Body of pancreas (tissue), 4 donors: ENCODE measurements around the gene TSPEAR. TPM values are rescaled to one million over a fixed set of nuclear protein-coding genes. Genes with fewer than 3 reads are reported as not detected.

ENCODE experiments used
- ATAC-seq: fragments of 150-250 bp; one replicate; pipeline ENCODE4 v1.9.1; 2016
- DNase-seq, 4 donors: peaks; one replicate each; pipeline ENCODE4 v3.0.0-alpha.2; 2019
- H3K27ac ChIP-seq, 4 donors: fragments of 200-600 bp; sonication (generic); 1 replicate in 3 of 4; 2 replicates in 1 of 4; pipeline versions ENCODE4 v1.5.1 to v1.6.1; 2016 to 2019; ENCODE audit warnings: mild to moderate bottlenecking in 1 of 4, mixed read lengths in 1 of 4, moderate library complexity in 1 of 4
- H3K27me3 ChIP-seq, 2 donors: fragments of 200-600 bp; sonication (generic); one replicate each; pipeline ENCODE4 v1.6.0; 2016; ENCODE audit warnings: mild to moderate bottlenecking in 1 of 2
- H3K36me3 ChIP-seq, 2 donors: fragments of 200-600 bp; sonication (generic); replicated peaks in 1 of 2; 2 replicates each; pipeline ENCODE4 v1.5.1; 2016; ENCODE audit warnings: low read depth in 2 of 2; ENCODE audit not compliant: insufficient read depth in 1 of 2
- H3K4me1 ChIP-seq: fragments of 200-600 bp; sonication (generic); one replicate; pipeline ENCODE4 v1.6.0; 2016
- H3K4me3 ChIP-seq, 2 donors: fragments of 200-600 bp; sonication (generic); 1 replicate in 1 of 2; 2 replicates in 1 of 2; pipeline ENCODE4 v1.5.1; 2016 to 2019
- H3K9me3 ChIP-seq, 3 donors: fragments of 200-600 bp; sonication (generic); 1 replicate in 2 of 3; 2 replicates in 1 of 3; pipeline ENCODE4 v1.5.1; 2016
- CTCF ChIP-seq, 7 experiments: fragments of 450-650 bp in 4 of 7; fragments of 200-600 bp in 3 of 7; sonication (generic) in 3 of 7; IDR thresholded peaks; one replicate each; pipeline ENCODE4 v1.5.1; 2016 to 2019; ENCODE audit warnings: antibody characterized with exemption in 7 of 7
- POLR2A ChIP-seq, 3 donors: fragments of 450-650 bp; IDR thresholded peaks; one replicate each; pipeline ENCODE4 v1.6.1; 2016; ENCODE audit warnings: antibody characterized with exemption in 3 of 3, mild to moderate bottlenecking in 2 of 3
- WGBS, 2 donors: methylation state at CpG; one replicate each; pipeline ENCODE4 v1.1.5; 2017; 5-methylcytosine and 5-hydroxymethylcytosine counted together
- intact Hi-C: fragments of 100-400 bp; cut with DNase I; formaldehyde crosslinking; loops from one replicate; pipeline ENCODE4 v1.15.1; 2023
- total RNA-seq, 2 donors: library from RNA; depleted of rRNA; stranded (reverse); fragments of >200 nt; gene quantifications; one replicate each; pipeline ENCODE4 v1.1.0, GENCODE V29; 2016

TSPEAR gene
- total RNA-seq, 2 donors from 2014 or later, result 0.52 TPM; not detected in 1

- 53 to 63% methylated on average over 9 to 10 of the region's 10 CpGs for WGBS, 2 donors
- Histone ChIP-seq H3K4me1 (no peaks in the 10 kb centered on the region), H3K9me3 (no peaks in the 10 kb centered on the region), H3K36me3 (no peaks in the 10 kb centered on the region), H3K4me3 (no peak overlapping the region), H3K27ac (no peak overlapping the region), H3K27me3 (peaks cover 0 to 5% of the 10 kb centered on the region in 2 donors)
- TF ChIP-seq POLR2A (IDR thresholded peaks at IDR 0.05) (no peak), CTCF (IDR thresholded peaks at IDR 0.05) (no peak)
- no peak for DNase-seq
- no peak for ATAC-seq
- intact Hi-C loops, result no loop called here
These were observed 14.8 kb downstream of the TSPEAR start for GRCh38 chr21:44696572-44696971.

GRCh38 chr21:44695641-44696040 is 15.7 kb downstream of the TSPEAR start:
- ATAC-seq, result no peak
- 70 to 77% methylated on average over 8 of the region's 8 CpGs for WGBS, 2 donors
- peaks cover 0 to 5% of the 10 kb centered on the region in 2 donors for H3K27me3 ChIP-seq

DNA sequence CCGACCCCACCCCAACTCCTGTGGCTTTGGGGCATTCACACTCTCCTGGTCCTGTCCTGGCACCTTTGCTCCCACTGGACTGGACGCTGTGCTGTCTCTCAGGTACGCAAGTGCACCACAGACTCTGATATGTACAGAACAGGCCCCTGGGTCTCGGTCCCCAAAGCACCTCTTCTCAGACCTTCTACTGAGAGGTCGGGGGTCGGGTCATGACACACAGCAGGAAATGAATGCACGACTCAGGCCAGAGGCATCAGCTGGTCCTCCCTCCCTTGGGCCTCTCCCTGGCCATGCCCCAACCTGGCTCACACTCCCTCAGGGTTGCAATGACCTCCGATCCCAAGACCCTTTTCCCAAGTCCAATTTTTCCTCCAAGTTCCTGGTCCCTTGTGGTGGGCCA is 16.2 kb downstream of the TSPEAR start:
- H3K27me3 ChIP-seq, result peaks cover 0 to 5% of the 10 kb centered on the region in 2 donors
- 50 to 54% methylated on average over 8 of the region's 8 CpGs for WGBS, 2 donors
- H3K36me3 ChIP-seq, result no peaks in the 10 kb centered on the region
- intact Hi-C loops, result no loop called here
- no peak overlapping the region for H3K4me3 ChIP-seq
- H3K4me1 ChIP-seq, result no peaks in the 10 kb centered on the region
- H3K9me3 ChIP-seq, result no peaks in the 10 kb centered on the region
- H3K27ac ChIP-seq, result no peak overlapping the region
- DNase-seq (no peak), ATAC-seq (no peak)
- TF ChIP-seq POLR2A (IDR thresholded peaks at IDR 0.05) (no peak), CTCF (IDR thresholded peaks at IDR 0.05) (no peak)

More at GRCh38 chr21:44695641-44696040, 15.7 kb downstream of the TSPEAR start:
- Histone ChIP-seq H3K4me1 (no peaks in the 10 kb centered on the region), H3K9me3 (no peaks in the 10 kb centered on the region), H3K27ac (no peak overlapping the region), H3K36me3 (no peaks in the 10 kb centered on the region), H3K4me3 (no peak overlapping the region)
- DNase-seq, result no peak
- TF ChIP-seq POLR2A (IDR thresholded peaks at IDR 0.05), result no peak
- no peak for TF ChIP-seq CTCF (IDR thresholded peaks at IDR 0.05)
- intact Hi-C loops, result no loop called here

DNA sequence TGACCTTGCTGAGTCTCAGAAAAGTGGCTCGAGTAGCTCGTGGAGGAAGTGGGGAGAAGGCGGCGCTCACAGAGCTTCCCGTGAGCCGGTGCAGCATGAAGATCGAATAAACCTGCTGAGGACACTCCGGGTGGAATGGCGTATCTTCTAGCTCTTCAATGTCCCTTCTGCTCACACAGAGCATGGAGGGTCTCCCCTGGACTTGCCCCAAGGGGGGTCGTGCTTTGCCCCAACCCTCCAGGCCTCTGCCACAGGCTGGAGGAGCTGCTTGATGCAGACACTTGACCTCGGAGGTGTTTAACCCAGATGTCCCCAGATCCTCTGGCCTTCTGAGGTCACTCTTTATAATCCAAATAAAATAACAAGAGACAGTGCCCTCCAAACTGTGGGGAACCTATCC is 16.6 kb downstream of the TSPEAR start:
- 51 to 65% methylated on average over 11 of the region's 11 CpGs for WGBS, 2 donors
- TF ChIP-seq POLR2A (IDR thresholded peaks at IDR 0.05) (no peak), CTCF (IDR thresholded peaks at IDR 0.05) (no peak)
- no peak overlapping the region for H3K27ac ChIP-seq
- no peaks in the 10 kb centered on the region for H3K36me3 ChIP-seq
- H3K4me3 ChIP-seq, result no peak overlapping the region
- H3K27me3 ChIP-seq, result peaks cover 0 to 5% of the 10 kb centered on the region in 2 donors
- H3K4me1 ChIP-seq, result no peaks in the 10 kb centered on the region
- ATAC-seq, result no peak
- intact Hi-C loops, result no loop called here
- no peak for DNase-seq
- H3K9me3 ChIP-seq, result no peaks in the 10 kb centered on the region

DNA sequence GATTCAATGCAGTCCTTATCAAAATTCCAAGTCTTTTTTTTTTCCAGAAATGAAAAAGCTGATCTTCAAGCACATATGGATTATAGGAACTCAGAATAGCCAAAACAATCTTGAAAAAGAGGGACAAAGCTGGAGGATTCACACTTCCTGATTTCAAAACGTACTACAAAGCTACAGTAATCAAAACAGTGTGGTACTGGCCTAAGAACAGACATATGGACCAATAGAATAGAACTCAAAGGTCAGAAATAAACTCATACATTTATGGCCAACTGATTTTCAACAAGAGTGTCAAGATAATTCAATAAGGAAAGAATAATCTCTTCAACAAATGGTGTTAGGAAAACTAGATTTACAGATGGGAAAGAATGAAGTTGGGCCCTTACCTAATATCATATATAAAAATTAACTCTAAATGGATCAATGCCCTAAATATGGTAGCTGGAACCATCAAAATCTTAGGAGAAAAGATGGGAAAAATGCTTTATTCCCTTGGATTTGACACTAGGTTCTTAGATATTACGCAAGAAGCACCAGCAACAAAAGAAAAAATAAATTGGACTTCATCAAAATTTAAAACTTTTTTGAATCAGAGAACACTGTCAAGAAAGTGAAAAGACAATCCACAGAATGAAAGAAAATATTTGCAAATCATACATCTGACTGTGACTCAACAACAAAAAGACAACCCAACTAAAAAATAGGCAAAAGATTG is 18.4 kb downstream of the TSPEAR start:
- Histone ChIP-seq H3K4me1 (no peaks in the 10 kb centered on the region), H3K27ac (no peak overlapping the region), H3K4me3 (no peak overlapping the region), H3K36me3 (no peaks in the 10 kb centered on the region), H3K9me3 (no peaks in the 10 kb centered on the region), H3K27me3 (no peaks in the 10 kb centered on the region)
- intact Hi-C loops, result no loop called here
- WGBS, 2 donors, result 50% methylated on average over 2 of the region's 2 CpGs
- ATAC-seq (no peak), DNase-seq (no peak)
- TF ChIP-seq POLR2A (IDR thresholded peaks at IDR 0.05) (no peak), CTCF (IDR thresholded peaks at IDR 0.05) (no peak)
